Measurements from ENCODE around the gene AGER. TPM values are rescaled to one million over a fixed set of nuclear protein-coding genes. Genes with fewer than 3 reads are reported as not detected.

AGER gene
- polyA plus RNA-seq, 2 of the 4 experiments (the other 2 are of a cell fraction) = 1.6 to 2.4 TPM

- no peak for ATAC-seq
Observed at GRCh38 chr6:32222333-32223230, 38.5 kb upstream of the AGER start.

GRCh38 chr6:32220021-32220420 is 36.0 kb upstream of the AGER start:
- DNase-seq (ENCODE audit: low read depth in 1 of 2, low spot score in 1 of 2) (no peak), FAIRE-seq (no peak), ATAC-seq (no peak)
- ChIA-PET POLR2A (no interaction called here), CTCF (no interaction called here)
- H3K9me3 ChIP-seq = no peaks in the 10 kb centered on the region
- H3K27ac ChIP-seq = no peak overlapping the region
- H3K4me3 ChIP-seq = no peak overlapping the region
- 22% methylated on average over 4 of the region's 4 CpGs for WGBS (ENCODE audit: missing lambda C conversion rate)
- no peak for TF ChIP-seq PHF8 (IDR thresholded peaks at IDR 0.05; ENCODE audit: borderline replicate concordance, low read depth)
- TF ChIP-seq MAX (IDR thresholded peaks at IDR 0.05) = no peak
- TF ChIP-seq SREBF2 (IDR thresholded peaks at IDR 0.05) = no peak
- H3K4me1 ChIP-seq = no peaks in the 10 kb centered on the region
- H3K4me2 ChIP-seq = no peak overlapping the region

More at GRCh38 chr6:32222333-32223230, 38.5 kb upstream of the AGER start:
- no peak for DNase-seq (ENCODE audit: low read depth in 1 of 2, low spot score in 1 of 2)
- FAIRE-seq = no peak
- no peak overlapping the region for H3K4me2 ChIP-seq
- no peaks in the 10 kb centered on the region for H3K4me1 ChIP-seq
- H3K9me3 ChIP-seq = no peaks in the 10 kb centered on the region
- ChIA-PET POLR2A (no interaction called here), CTCF (interaction anchor here (0.8 kb wide), 1 partner anchor 147 kb away, joined by 3 read pairs; no protein-coding TSS in a partner anchor)
- 78% methylated on average over 7 of the region's 8 CpGs for WGBS (ENCODE audit: missing lambda C conversion rate)
- H3K4me3 ChIP-seq = no peak overlapping the region
- H3K27ac ChIP-seq = no peak overlapping the region
- TF ChIP-seq HDAC2 (IDR thresholded peaks at IDR 0.05) (no peak), KDM5A (IDR thresholded peaks at IDR 0.05) (no peak), HES2 (IDR thresholded peaks at IDR 0.05) (no peak), FOSL2 (IDR thresholded peaks at IDR 0.05) (no peak), FOSL2 (CRISPR knock-in tag; IDR thresholded peaks at IDR 0.05) (no peak), EHMT2 (IDR thresholded peaks at IDR 0.05; ENCODE audit: low read depth) (no peak), PHF8 (IDR thresholded peaks at IDR 0.05; ENCODE audit: borderline replicate concordance, low read depth) (no peak), EP300 (IDR thresholded peaks at IDR 0.05) (no peak), MYC (IDR thresholded peaks at IDR 0.05; ENCODE audit: borderline replicate concordance, low read length) (no peak), CHD2 (IDR thresholded peaks at IDR 0.05; ENCODE audit: low read length, partially characterized antibody) (no peak), POLR2AphosphoS2 (conservative IDR thresholded peaks at IDR 0.05; ENCODE audit: low read length) (no peak), EHF (CRISPR knock-in tag; IDR thresholded peaks at IDR 0.05) (no peak), BCL3 (IDR thresholded peaks at IDR 0.05) (no peak), ZSCAN20 (CRISPR knock-in tag; IDR thresholded peaks at IDR 0.05) (no peak), BHLHE40 (IDR thresholded peaks at IDR 0.05; ENCODE audit: low read depth, low read length) (no peak), ZFP36 (IDR thresholded peaks at IDR 0.05; ENCODE audit: borderline replicate concordance, partially characterized antibody) (no peak), SMC3 (IDR thresholded peaks at IDR 0.05) (no peak)

GRCh38 chr6:32218167-32218566 is 34.1 kb upstream of the AGER start:
- TF ChIP-seq ESRRA (IDR thresholded peaks at IDR 0.05; ENCODE audit: borderline replicate concordance, low read length) (no peak), BCL3 (IDR thresholded peaks at IDR 0.05) (no peak), NR3C1 (IDR thresholded peaks at IDR 0.05) (no peak), ZNF302 (CRISPR knock-in tag; IDR thresholded peaks at IDR 0.05) (no peak), MAX (IDR thresholded peaks at IDR 0.05) (no peak), ZC3H11A (IDR thresholded peaks at IDR 0.05) (no peak), NPAS2 (CRISPR knock-in tag; IDR thresholded peaks at IDR 0.05; ENCODE audit: borderline replicate concordance) (no peak), EHF (CRISPR knock-in tag; IDR thresholded peaks at IDR 0.05) (no peak), CBX8 (IDR thresholded peaks at IDR 0.05) (no peak), FOXS1 (CRISPR knock-in tag; IDR thresholded peaks at IDR 0.05) (no peak), ELK1 (IDR thresholded peaks at IDR 0.05; ENCODE audit: low read depth, low read length) (no peak), KDM5A (IDR thresholded peaks at IDR 0.05) (no peak), NFE2L2 (conservative IDR thresholded peaks at IDR 0.05; ENCODE audit: low read length) (no peak), MAZ (IDR thresholded peaks at IDR 0.05; ENCODE audit: borderline replicate concordance, low read depth, low read length) (no peak)
- no peak for FAIRE-seq
- ChIA-PET POLR2A (no interaction called here), CTCF (no interaction called here)
- DNase-seq (ENCODE audit: low read depth in 1 of 2, low spot score in 1 of 2) = no peak
- Histone ChIP-seq H3K4me3 (no peak overlapping the region), H3K4me1 (no peaks in the 10 kb centered on the region), H3K27ac (no peak overlapping the region), H3K4me2 (no peak overlapping the region), H3K9me3 (no peaks in the 10 kb centered on the region)
- WGBS (ENCODE audit: missing lambda C conversion rate) = 34% methylated on average over 3 of the region's 7 CpGs
- no peak for ATAC-seq

Measured in A549 (cell line).